Hepatocyte (in vitro differentiated cells): ENCODE measurements around the gene TOR3A. TPM values are rescaled to one million over a fixed set of nuclear protein-coding genes. Genes with fewer than 3 reads are reported as not detected.

Source experiments
- DNase-seq: peaks from one replicate; pipeline ENCODE4 v3.0.0-alpha.2; 2016; ENCODE audit warnings: low spot score
- H2AFZ ChIP-seq: fragments of 200-600 bp; sonication (generic); 2 replicates; pipeline ENCODE4 v1.6.0; 2016; ENCODE audit warnings: antibody characterized with exemption, mild to moderate bottlenecking
- H3K27ac ChIP-seq: fragments of 200-600 bp; sonication (generic); 2 replicates; pipeline ENCODE4 v1.5.1; 2016; ENCODE audit warnings: mild to moderate bottlenecking
- H3K27me3 ChIP-seq: fragments of 200-600 bp; sonication (generic); 2 replicates; pipeline ENCODE4 v1.6.1; 2016
- H3K36me3 ChIP-seq: fragments of 200-600 bp; sonication (generic); replicated peaks from 2 replicates; pipeline ENCODE4 v1.5.1; 2016; ENCODE audit warnings: low read depth; ENCODE audit not compliant: insufficient read depth
- H3K4me1 ChIP-seq: fragments of 200-600 bp; sonication (generic); 2 replicates; pipeline ENCODE4 v1.5.1; 2016; ENCODE audit warnings: mild to moderate bottlenecking, moderate library complexity; ENCODE audit not compliant: insufficient read depth
- H3K4me2 ChIP-seq: fragments of 200-600 bp; sonication (generic); 2 replicates; pipeline ENCODE4 v1.6.0; 2016
- H3K4me3 ChIP-seq: fragments of 200-600 bp; sonication (generic); 2 replicates; pipeline ENCODE4 v1.5.1; 2016; ENCODE audit warnings: mild to moderate bottlenecking
- H3K79me2 ChIP-seq: fragments of 200-600 bp; sonication (generic); 2 replicates; pipeline ENCODE4 v1.6.0; 2017; ENCODE audit warnings: mild to moderate bottlenecking
- H3K9me2 ChIP-seq: fragments of 200-600 bp; sonication (generic); replicated peaks from 2 replicates; pipeline ENCODE4 v1.6.0; 2017; ENCODE audit warnings: mild to moderate bottlenecking; ENCODE audit not compliant: insufficient read depth
- H3K9me3 ChIP-seq: fragments of 200-600 bp; sonication (generic); 2 replicates; pipeline ENCODE4 v1.5.1; 2016; ENCODE audit warnings: low read depth, mild to moderate bottlenecking
- H4K20me1 ChIP-seq: fragments of 200-600 bp; sonication (generic); 2 replicates; pipeline ENCODE4 v1.6.0; 2016; ENCODE audit warnings: mild to moderate bottlenecking; ENCODE audit not compliant: insufficient read depth, poor library complexity, severe bottlenecking
- EZH2 ChIP-seq: fragments of 200-600 bp; sonication (generic); IDR thresholded peaks from 2 replicates; pipeline ENCODE4 v1.6.1; 2016; ENCODE audit warnings: antibody characterized with exemption, mild to moderate bottlenecking, borderline replicate concordance
- EZH2phosphoT487 ChIP-seq: fragments of 200-600 bp; sonication (generic); IDR thresholded peaks from one replicate; pipeline ENCODE4 v1.6.1; 2018; ENCODE audit warnings: antibody characterized with exemption, mild to moderate bottlenecking, low read depth, moderate library complexity; ENCODE audit not compliant: unreplicated experiment, severe bottlenecking
- WGBS: methylation state at CpG from one replicate; pipeline ENCODE4 v1.1.6; 2016; ENCODE audit warnings: low lambda C conversion rate; ENCODE audit errors: missing lambda C conversion rate; 5-methylcytosine and 5-hydroxymethylcytosine counted together
- polyA plus RNA-seq: library from polyadenylated mRNA; unstranded; fragments of >200 nt; fragmentation: Nextera tagmentation; extraction: Ambion mirVana; gene quantifications from 2 replicates; pipeline ENCODE4 v1.2.1, GENCODE V29; 2016
- total RNA-seq: library from RNA; depleted of rRNA; stranded (reverse); fragments of >200 nt; gene quantifications from 2 replicates; pipeline ENCODE4 v1.2.3, GENCODE V29; 2014
- TF ChIP-seq, protein P1 (sequence below): fragments of 200-600 bp; sonication (generic); IDR thresholded peaks from 2 replicates; pipeline ENCODE4 v1.5.1; 2016; ENCODE audit warnings: antibody characterized with exemption, mild to moderate bottlenecking; ENCODE audit not compliant: poor library complexity

TOR3A gene
- total and polyA plus RNA-seq, 2 experiments from 2014 or later: 20.3 to 21.3 TPM

DNA sequence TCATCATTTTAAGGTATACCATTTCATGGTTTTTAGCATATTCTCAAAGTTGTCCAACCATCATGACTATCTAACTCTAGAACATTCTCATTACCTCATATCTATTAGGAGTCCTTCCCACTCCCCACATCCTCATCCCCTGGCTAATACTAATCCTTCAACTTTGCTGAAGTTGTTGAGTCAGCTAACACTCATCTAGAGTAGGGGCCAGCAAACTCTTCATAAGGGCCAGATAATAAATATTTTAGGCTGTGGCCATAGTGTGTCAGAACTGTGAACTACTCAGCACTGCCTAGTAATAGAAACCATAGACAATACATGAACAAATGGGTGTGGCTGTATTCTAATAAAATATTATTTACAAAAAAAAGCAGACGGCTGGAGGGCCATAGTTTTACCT lies 43.0 kb downstream of the TOR3A start:
- H3K79me2 ChIP-seq: no peaks in the 10 kb centered on the region
- no peak overlapping the region for H3K27ac ChIP-seq

DNA sequence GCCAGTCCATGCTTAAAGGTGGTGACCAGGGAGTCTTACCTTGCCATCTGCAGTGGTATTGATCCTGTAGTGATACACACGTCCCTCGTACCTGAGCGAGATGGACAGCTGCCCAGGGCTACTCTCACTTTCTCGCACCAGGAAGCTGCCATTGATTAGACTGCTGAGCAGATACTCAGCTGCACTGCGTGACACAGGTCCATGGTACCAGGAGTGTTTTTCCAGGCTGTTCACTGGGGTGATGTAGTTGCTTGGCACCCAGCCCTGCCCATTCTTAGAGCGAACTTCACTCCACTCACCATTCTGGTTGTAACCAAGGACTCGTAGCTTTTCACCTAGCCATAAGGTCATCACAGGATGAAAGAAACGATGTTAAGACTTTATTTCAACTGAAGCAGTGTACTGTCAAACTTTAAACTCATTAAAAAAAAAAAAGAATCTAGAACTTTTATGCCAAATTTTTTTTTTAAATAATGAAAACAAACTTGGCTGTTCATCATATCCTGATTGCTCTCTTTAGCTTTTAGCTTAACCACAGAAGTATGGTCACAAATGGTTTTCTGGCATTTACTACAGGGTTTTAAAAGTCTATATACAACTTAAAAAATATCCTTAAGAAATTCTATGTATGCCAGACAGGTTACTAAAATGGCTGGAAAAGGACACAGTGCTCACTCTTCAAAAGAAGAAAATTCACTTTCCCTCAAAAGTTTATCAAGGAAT lies 44.6 kb downstream of the TOR3A start:
- TF ChIP-seq EZH2phosphoT487 (no peak), EZH2 (no peak)
- TF ChIP-seq, protein P1, sequence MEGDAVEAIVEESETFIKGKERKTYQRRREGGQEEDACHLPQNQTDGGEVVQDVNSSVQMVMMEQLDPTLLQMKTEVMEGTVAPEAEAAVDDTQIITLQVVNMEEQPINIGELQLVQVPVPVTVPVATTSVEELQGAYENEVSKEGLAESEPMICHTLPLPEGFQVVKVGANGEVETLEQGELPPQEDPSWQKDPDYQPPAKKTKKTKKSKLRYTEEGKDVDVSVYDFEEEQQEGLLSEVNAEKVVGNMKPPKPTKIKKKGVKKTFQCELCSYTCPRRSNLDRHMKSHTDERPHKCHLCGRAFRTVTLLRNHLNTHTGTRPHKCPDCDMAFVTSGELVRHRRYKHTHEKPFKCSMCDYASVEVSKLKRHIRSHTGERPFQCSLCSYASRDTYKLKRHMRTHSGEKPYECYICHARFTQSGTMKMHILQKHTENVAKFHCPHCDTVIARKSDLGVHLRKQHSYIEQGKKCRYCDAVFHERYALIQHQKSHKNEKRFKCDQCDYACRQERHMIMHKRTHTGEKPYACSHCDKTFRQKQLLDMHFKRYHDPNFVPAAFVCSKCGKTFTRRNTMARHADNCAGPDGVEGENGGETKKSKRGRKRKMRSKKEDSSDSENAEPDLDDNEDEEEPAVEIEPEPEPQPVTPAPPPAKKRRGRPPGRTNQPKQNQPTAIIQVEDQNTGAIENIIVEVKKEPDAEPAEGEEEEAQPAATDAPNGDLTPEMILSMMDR: no peak
- no peak overlapping the region for H3K4me2 ChIP-seq
- no peak overlapping the region for H2AFZ ChIP-seq
- H3K9me3 ChIP-seq: no peaks in the 10 kb centered on the region
- no peaks in the 10 kb centered on the region for H4K20me1 ChIP-seq
- no peaks in the 10 kb centered on the region for H3K79me2 ChIP-seq
- no peaks in the 10 kb centered on the region for H3K27me3 ChIP-seq
- H3K36me3 ChIP-seq: no peaks in the 10 kb centered on the region
- 97% methylated on average over 8 of the region's 8 CpGs for WGBS
- no peak overlapping the region for H3K27ac ChIP-seq
- no peaks in the 10 kb centered on the region for H3K4me1 ChIP-seq
- no peaks in the 10 kb centered on the region for H3K9me2 ChIP-seq
- DNase-seq: no peak
- H3K4me3 ChIP-seq: no peak overlapping the region

More for the DNA sequence above, 43.0 kb downstream of the TOR3A start:
- Histone ChIP-seq H3K4me1 (no peaks in the 10 kb centered on the region), H3K9me2 (no peaks in the 10 kb centered on the region), H3K9me3 (no peaks in the 10 kb centered on the region), H2AFZ (no peak overlapping the region), H4K20me1 (no peaks in the 10 kb centered on the region), H3K36me3 (no peaks in the 10 kb centered on the region), H3K27me3 (no peaks in the 10 kb centered on the region), H3K4me2 (no peak overlapping the region), H3K4me3 (no peak overlapping the region)
- no peak for DNase-seq
- WGBS: 100% methylated on average over 1 of the region's 1 CpG
- TF ChIP-seq, protein P1: no peak
- no peak for TF ChIP-seq EZH2
- TF ChIP-seq EZH2phosphoT487: no peak

DNA sequence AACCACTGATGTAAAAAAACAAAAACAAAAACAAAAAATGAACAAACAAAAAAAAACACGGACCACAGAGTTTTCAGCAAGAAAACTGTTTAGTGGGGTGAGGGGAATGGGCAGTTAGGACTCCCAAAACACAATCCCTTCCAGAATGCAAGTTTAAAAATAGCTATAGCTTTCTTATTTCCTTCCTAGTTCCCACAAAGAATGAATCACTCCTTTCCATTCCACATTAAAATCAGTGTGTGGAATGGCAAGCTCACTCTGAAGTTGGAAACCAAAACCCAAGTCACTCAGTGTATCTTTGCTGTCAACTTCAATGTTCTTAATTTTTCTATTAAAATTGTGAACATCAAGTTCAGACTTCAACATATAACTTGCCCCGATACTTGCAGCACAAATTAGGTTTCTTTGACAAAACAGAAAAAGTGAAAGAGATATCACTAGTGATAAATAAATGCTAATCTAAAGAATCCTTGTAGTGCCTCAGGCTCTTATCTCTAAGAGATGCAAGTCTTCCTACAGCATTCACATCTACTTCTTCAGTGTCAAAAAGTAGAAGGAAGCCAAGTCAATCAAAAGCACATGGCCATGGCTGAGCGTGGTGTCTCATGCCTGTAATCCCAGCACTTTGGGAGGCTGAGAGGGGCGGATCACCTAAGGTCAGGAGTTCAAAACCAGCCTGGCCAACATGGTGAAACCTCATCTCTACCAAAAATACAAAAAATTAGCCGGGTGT lies 45.5 kb downstream of the TOR3A start:
- H3K4me2 ChIP-seq: no peak overlapping the region
- no peaks in the 10 kb centered on the region for H3K4me1 ChIP-seq
- no peaks in the 10 kb centered on the region for H4K20me1 ChIP-seq
- WGBS: 93% methylated on average over 5 of the region's 5 CpGs
- no peaks in the 10 kb centered on the region for H3K36me3 ChIP-seq
- H3K4me3 ChIP-seq: no peak overlapping the region
- H3K9me2 ChIP-seq: no peaks in the 10 kb centered on the region
- no peaks in the 10 kb centered on the region for H3K9me3 ChIP-seq
- no peak overlapping the region for H2AFZ ChIP-seq
- H3K79me2 ChIP-seq: no peaks in the 10 kb centered on the region
- no peaks in the 10 kb centered on the region for H3K27me3 ChIP-seq
- DNase-seq: no peak
- H3K27ac ChIP-seq: no peak overlapping the region
- TF ChIP-seq EZH2 (no peak), EZH2phosphoT487 (no peak)
- TF ChIP-seq, protein P1: no peak
